HUES6 (cell line): ENCODE data around the gene IL12RB1.
A peak's percentile ranks its signal among the peaks of the same experiment; 100 is the strongest.

ENCODE experiments used
- H3K27ac ChIP-seq: 2 replicates; pipeline ENCODE4 v1.7.0; 2013; ENCODE audit warnings: low read depth, mild to moderate bottlenecking, low read length, inconsistent platforms
- H3K27me3 ChIP-seq: 2 replicates; pipeline ENCODE4 v1.6.1; 2013; ENCODE audit warnings: low read length; ENCODE audit not compliant: control insufficient read depth, insufficient read depth
- H3K36me3 ChIP-seq: 2 replicates; pipeline ENCODE4 v1.6.1; 2013; ENCODE audit warnings: low read length; ENCODE audit not compliant: control insufficient read depth, insufficient read depth
- H3K4me1 ChIP-seq: 2 replicates; pipeline ENCODE4 v1.6.1; 2013; ENCODE audit warnings: low read length; ENCODE audit not compliant: control insufficient read depth, insufficient read depth
- H3K4me3 ChIP-seq: 2 replicates; pipeline ENCODE4 v1.5.1; 2013; ENCODE audit warnings: low read depth, low read length
- H3K9ac ChIP-seq: one replicate; pipeline ENCODE4 v1.6.1; 2013; ENCODE audit warnings: mild to moderate bottlenecking, low read length
- H3K9me3 ChIP-seq: 2 replicates; pipeline ENCODE4 v1.6.1; 2013; ENCODE audit warnings: low read depth, low read length; ENCODE audit not compliant: control insufficient read depth, insufficient read depth

The IL12RB1 gene

GRCh38 chr19:18060472-18060871, 26.3 kb downstream of the IL12RB1 start:
- no peaks in the 10 kb centered on the region for H3K27me3 ChIP-seq
- H3K9me3 ChIP-seq: no peaks in the 10 kb centered on the region
- H3K9ac ChIP-seq: no peak overlapping the region
- no peak overlapping the region for H3K4me3 ChIP-seq
- no peak overlapping the region for H3K27ac ChIP-seq
- H3K4me1 ChIP-seq: no peaks in the 10 kb centered on the region
- H3K36me3 ChIP-seq: no peaks in the 10 kb centered on the region

- Histone ChIP-seq H3K27ac (no peak overlapping the region), H3K36me3 (no peaks in the 10 kb centered on the region), H3K9ac (no peak overlapping the region), H3K27me3 (no peaks in the 10 kb centered on the region), H3K9me3 (no peaks in the 10 kb centered on the region), H3K4me1 (no peaks in the 10 kb centered on the region), H3K4me3 (no peak overlapping the region)
Measured at GRCh38 chr19:18059902-18060301, 26.8 kb downstream of the IL12RB1 start.

- no peak overlapping the region for H3K27ac ChIP-seq
- no peaks in the 10 kb centered on the region for H3K27me3 ChIP-seq
- no peaks in the 10 kb centered on the region for H3K36me3 ChIP-seq
- no peaks in the 10 kb centered on the region for H3K4me1 ChIP-seq
- H3K4me3 ChIP-seq: no peak overlapping the region
- H3K9ac ChIP-seq: no peak overlapping the region
- H3K9me3 ChIP-seq: no peaks in the 10 kb centered on the region
Measured at GRCh38 chr19:18059297-18059696, 27.4 kb downstream of the IL12RB1 start.

GRCh38 chr19:18058208-18059009, 28.3 kb downstream of the IL12RB1 start:
- Histone ChIP-seq H3K9me3 (no peaks in the 10 kb centered on the region), H3K27ac (no peak overlapping the region), H3K27me3 (no peaks in the 10 kb centered on the region), H3K9ac (no peak overlapping the region), H3K4me3 (peak overlapping the region; percentile 50), H3K4me1 (no peaks in the 10 kb centered on the region), H3K36me3 (no peaks in the 10 kb centered on the region)

- Histone ChIP-seq H3K4me1 (no peaks in the 10 kb centered on the region), H3K9me3 (no peaks in the 10 kb centered on the region), H3K9ac (no peak overlapping the region), H3K36me3 (no peaks in the 10 kb centered on the region), H3K4me3 (no peak overlapping the region), H3K27me3 (no peaks in the 10 kb centered on the region), H3K27ac (no peak overlapping the region)
Measured at GRCh38 chr19:18057557-18057956, 29.2 kb downstream of the IL12RB1 start.

- no peak overlapping the region for H3K27ac ChIP-seq
- H3K9me3 ChIP-seq: no peaks in the 10 kb centered on the region
- no peak overlapping the region for H3K4me3 ChIP-seq
- H3K4me1 ChIP-seq: no peaks in the 10 kb centered on the region
- H3K27me3 ChIP-seq: no peaks in the 10 kb centered on the region
- H3K9ac ChIP-seq: no peak overlapping the region
- no peaks in the 10 kb centered on the region for H3K36me3 ChIP-seq
Measured at GRCh38 chr19:18055967-18056366, 30.8 kb downstream of the IL12RB1 start.

GRCh38 chr19:18053576-18054219, 33.0 kb downstream of the IL12RB1 start:
- H3K27me3 ChIP-seq: no peaks in the 10 kb centered on the region
- no peaks in the 10 kb centered on the region for H3K4me1 ChIP-seq
- no peak overlapping the region for H3K9ac ChIP-seq
- H3K9me3 ChIP-seq: no peaks in the 10 kb centered on the region
- no peak overlapping the region for H3K27ac ChIP-seq
- H3K36me3 ChIP-seq: no peaks in the 10 kb centered on the region
- no peak overlapping the region for H3K4me3 ChIP-seq

- H3K9me3 ChIP-seq: no peaks in the 10 kb centered on the region
- no peak overlapping the region for H3K9ac ChIP-seq
- no peak overlapping the region for H3K27ac ChIP-seq
- H3K4me3 ChIP-seq: peak overlapping the region; percentile 29; the same call in 1 of the 2 replicates
- H3K4me1 ChIP-seq: no peaks in the 10 kb centered on the region
- H3K36me3 ChIP-seq: no peaks in the 10 kb centered on the region
- H3K27me3 ChIP-seq: no peaks in the 10 kb centered on the region
Measured at GRCh38 chr19:18051887-18052286, 34.8 kb downstream of the IL12RB1 start.

- H3K27me3 ChIP-seq: no peaks in the 10 kb centered on the region
- no peaks in the 10 kb centered on the region for H3K36me3 ChIP-seq
- no peaks in the 10 kb centered on the region for H3K9me3 ChIP-seq
- H3K4me1 ChIP-seq: peaks cover 9% of the 10 kb centered on the region; the same call in 1 of the 2 replicates
- no peak overlapping the region for H3K4me3 ChIP-seq
- no peak overlapping the region for H3K9ac ChIP-seq
- H3K27ac ChIP-seq: no peak overlapping the region
Measured at GRCh38 chr19:18049385-18049784, 37.3 kb downstream of the IL12RB1 start.

- Histone ChIP-seq H3K4me1 (peaks cover 9% of the 10 kb centered on the region; the same call in 1 of the 2 replicates), H3K4me3 (no peak overlapping the region), H3K27me3 (no peaks in the 10 kb centered on the region), H3K9me3 (no peaks in the 10 kb centered on the region), H3K9ac (no peak overlapping the region), H3K36me3 (no peaks in the 10 kb centered on the region), H3K27ac (no peak overlapping the region; the same call in 1 of the 2 replicates)
Measured at GRCh38 chr19:18046059-18046718, 40.5 kb downstream of the IL12RB1 start.
